PFSK-1 (cell line): ENCODE data around the gene CDKL1.

Source experiments
- FOXP2 ChIP-seq: optimal IDR thresholded peaks from 2 replicates; pipeline ENCODE3; 2011; ENCODE audit warnings: borderline replicate concordance, control low read depth, inconsistent platforms; ENCODE audit not compliant: insufficient read depth; ENCODE audit errors: extremely low read length, extremely low read depth
- POLR2AphosphoS5 ChIP-seq: IDR thresholded peaks from 2 replicates; pipeline ENCODE4 v1.6.1; 2012; ENCODE audit warnings: low read depth, mild to moderate bottlenecking, control low read depth, low read length, moderate library complexity
- REST ChIP-seq, 2 experiments: IDR thresholded peaks; 2 replicates each; pipeline versions ENCODE4 v1.6.1 to v1.8.0; 2011 to 2012; ENCODE audit warnings: low read depth in 2 of 2, low read length in 2 of 2, control low read depth in 1 of 2, inconsistent platforms in 1 of 2, mild to moderate bottlenecking in 1 of 2, moderate library complexity in 1 of 2; ENCODE audit not compliant: insufficient read depth in 1 of 2
- SIN3A ChIP-seq: IDR thresholded peaks from 2 replicates; pipeline ENCODE4 v1.6.1; 2012; ENCODE audit warnings: mild to moderate bottlenecking, low read length, moderate library complexity, borderline replicate concordance; ENCODE audit not compliant: insufficient read depth
- TAF1 ChIP-seq: IDR thresholded peaks from 2 replicates; pipeline ENCODE4 v1.6.1; 2012; ENCODE audit warnings: low read length, control low read depth, borderline replicate concordance; ENCODE audit not compliant: insufficient read depth

Gene CDKL1

GRCh38 chr14:50410071-50410470, 13.4 kb upstream of the CDKL1 start:
- TF ChIP-seq REST (IDR thresholded peaks at IDR 0.05; ENCODE audit: insufficient read depth in 1 of 2, low read depth in 2 of 2, low read length in 2 of 2) (no peak), POLR2AphosphoS5 (no peak), SIN3A (no peak), TAF1 (no peak), FOXP2 (no peak)

GRCh38 chr14:50407111-50407812, 10.6 kb upstream of the CDKL1 start:
- TF ChIP-seq POLR2AphosphoS5 = no peak
- TF ChIP-seq FOXP2 = no peak
- TF ChIP-seq REST (IDR thresholded peaks at IDR 0.05; ENCODE audit: insufficient read depth in 1 of 2, low read depth in 2 of 2, low read length in 2 of 2) = no peak
- TF ChIP-seq TAF1 = no peak
- TF ChIP-seq SIN3A = no peak

- TF ChIP-seq SIN3A = no peak
- no peak for TF ChIP-seq FOXP2
- TF ChIP-seq POLR2AphosphoS5 = no peak
Measured at GRCh38 chr14:50403419-50403818, 6.7 kb upstream of the CDKL1 start.

GRCh38 chr14:50402965-50403364, 6.3 kb upstream of the CDKL1 start:
- TF ChIP-seq TAF1 (no peak), REST (IDR thresholded peaks at IDR 0.05; ENCODE audit: insufficient read depth in 1 of 2, low read depth in 2 of 2, low read length in 2 of 2) (no peak), FOXP2 (no peak), POLR2AphosphoS5 (no peak)

- TF ChIP-seq REST (IDR thresholded peaks at IDR 0.05; ENCODE audit: insufficient read depth in 1 of 2, low read depth in 2 of 2, low read length in 2 of 2) = no peak
- TF ChIP-seq POLR2AphosphoS5 = no peak
- no peak for TF ChIP-seq SIN3A
- no peak for TF ChIP-seq TAF1
- TF ChIP-seq FOXP2 = no peak
Measured at GRCh38 chr14:50400461-50400860, 3.8 kb upstream of the CDKL1 start.
